Measurements from ENCODE around the gene ARID1B.
A peak's percentile ranks its signal among the peaks of the same experiment; 100 is the strongest.

The ARID1B gene

DNA sequence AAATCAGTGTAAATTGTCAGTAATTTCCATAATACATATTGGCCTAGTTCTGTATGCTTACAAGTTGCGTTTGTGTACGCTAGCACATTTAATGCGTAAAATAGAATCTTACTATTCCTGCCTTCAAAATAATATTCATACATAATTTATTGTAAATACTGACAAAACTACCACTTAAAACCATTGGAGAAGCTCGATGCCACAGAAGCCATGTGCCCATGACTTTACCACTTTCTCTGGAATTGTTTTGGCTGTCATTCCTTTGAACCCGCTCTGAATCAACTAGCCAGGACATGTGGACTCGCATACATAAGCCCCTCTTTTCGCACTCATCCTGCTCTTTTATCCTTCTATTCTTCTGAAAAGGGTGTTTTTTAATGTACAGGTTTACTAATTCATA lies 394.6 kb downstream of the ARID1B start:
- no peak for DNase-seq

DNA sequence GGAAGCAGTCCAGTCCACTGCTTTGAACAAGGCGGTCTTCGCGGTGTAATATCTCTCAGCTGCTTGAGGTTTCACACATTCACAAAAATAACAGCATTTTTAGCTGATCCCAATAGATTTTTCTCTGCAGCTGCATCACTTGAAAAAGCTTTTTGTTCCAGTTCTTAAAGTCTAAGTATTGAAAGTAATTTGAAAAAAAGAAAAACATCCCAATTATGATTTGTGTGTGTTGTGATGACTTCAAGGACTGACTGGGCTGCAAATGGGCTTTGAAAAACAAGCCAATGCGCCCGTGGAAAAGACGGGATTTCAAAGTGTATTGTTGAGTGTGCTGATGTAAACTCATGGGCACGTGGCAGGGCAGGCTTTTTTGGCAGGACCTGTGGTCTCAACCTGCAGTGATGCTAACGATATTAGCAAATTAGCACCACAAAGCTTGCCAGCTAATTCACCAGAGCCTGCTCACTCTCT lies 395.1 kb downstream of the ARID1B start:
- no peak for DNase-seq

DNA sequence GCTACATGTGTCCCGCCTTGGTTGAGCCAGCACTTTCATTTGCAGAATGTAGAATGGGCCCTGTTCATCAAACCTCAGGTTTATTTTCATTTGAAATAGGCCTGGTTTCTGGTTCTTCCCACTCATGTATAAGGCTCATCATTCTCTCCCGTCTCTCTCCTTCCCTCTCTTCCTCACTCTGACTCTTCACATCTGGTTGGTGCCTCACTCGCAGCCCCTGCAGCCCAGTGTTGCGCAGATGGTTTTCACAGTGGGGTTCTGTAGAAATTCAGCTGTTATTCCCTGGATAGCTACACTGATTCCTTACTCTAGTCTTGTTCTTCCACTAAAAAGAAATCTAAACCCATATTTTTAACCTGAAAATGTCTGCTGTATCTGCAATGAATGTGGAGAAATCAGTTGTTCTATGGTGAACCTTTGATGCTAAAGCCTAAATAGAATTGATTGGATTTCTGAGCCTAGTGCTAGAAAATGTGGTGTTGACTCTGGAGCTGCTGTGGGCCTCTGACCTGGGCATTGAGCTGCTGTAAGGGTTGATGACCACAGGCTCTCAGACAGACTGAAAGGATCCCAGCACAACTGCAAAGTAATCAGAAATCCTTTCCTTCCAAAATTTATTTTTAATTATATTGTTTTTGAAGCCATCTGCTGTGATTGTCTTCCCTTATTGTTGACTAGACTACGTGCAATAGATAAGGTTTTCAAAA lies 395.8 kb downstream of the ARID1B start:
- no peak for DNase-seq

DNA sequence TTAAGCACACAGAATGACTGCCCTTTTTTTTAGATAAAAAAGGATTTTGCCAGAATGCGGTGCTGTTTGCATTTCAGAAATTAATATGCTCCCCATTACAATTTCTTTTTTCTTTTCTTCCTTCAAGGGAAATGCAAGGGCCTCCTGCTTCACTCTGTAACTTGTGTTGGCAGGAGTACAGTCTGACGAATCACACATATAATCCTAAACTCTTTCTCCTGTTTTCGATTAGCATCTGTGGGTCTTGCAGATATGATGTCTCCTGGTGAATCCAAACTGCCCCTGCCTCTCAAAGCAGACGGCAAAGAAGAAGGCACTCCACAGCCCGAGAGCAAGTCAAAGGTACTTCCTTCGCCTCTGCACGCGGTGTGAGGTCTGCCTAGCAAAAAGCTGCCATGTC lies 396.6 kb downstream of the ARID1B start:
- DNase-seq, result no peak

DNA sequence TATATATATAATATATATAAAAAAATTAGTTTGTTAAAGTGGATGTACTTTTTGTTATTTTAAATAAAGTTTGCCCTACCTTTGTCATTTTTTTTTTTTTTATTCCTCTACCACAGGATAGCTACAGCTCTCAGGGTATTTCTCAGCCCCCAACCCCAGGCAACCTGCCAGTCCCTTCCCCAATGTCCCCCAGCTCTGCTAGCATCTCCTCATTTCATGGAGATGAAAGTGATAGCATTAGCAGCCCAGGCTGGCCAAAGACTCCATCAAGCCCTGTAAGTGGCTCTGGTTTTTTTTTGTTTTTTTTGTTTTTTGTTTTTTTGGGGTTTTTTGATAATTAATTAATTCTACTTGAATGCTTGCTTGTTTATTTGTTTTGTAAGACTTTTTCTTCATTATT lies 397.6 kb downstream of the ARID1B start:
- no peak for DNase-seq

DNA sequence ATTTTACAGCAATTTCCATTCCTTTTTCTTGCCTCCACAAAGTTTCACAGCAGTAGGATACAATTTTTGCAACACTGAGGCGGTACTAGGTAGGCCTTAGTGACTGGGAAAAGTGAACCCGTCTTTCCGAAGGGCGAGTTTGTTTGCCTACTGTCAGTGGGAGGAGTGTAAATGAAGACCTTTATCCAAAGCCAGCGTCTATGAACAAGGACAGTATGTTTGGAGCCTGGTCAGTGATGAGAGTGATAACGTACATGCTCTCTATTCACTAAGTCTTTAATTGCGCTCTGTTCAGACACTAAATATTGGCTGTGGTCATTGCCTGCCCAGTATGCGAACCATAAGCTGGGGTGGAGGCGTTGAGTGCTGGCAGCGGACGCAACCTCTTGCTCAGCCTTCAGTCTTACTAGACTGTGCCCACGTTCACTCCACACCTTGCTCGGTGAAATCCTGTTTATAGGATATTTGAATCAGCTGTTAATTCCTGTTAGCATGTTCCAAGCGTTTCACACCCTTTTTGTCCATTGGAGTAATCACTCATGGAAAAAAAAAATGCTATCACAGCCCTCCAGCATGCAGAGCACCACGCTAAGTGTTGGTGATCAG lies 400.7 kb downstream of the ARID1B start:
- no peak for DNase-seq

DNA sequence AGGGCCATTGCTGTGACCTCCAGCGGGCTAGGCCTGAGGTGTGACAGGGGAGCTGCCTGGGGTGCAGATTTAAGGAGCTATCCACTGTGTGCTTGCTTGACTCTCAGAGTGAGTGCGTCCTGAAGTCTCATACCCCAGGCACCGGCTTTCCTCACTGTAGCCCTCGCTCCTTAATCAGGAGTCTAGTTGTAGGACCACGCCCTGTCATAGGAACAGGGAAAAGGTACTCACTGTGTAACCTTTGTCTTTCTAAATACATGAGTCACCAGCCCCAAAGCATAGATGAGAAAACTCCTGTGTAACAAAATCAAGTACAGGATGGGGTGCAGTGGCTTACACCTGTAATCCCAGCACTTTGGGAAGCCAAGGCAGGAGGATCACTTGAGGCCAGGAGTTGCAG lies 404.5 kb downstream of the ARID1B start:
- no peak for DNase-seq

DNA sequence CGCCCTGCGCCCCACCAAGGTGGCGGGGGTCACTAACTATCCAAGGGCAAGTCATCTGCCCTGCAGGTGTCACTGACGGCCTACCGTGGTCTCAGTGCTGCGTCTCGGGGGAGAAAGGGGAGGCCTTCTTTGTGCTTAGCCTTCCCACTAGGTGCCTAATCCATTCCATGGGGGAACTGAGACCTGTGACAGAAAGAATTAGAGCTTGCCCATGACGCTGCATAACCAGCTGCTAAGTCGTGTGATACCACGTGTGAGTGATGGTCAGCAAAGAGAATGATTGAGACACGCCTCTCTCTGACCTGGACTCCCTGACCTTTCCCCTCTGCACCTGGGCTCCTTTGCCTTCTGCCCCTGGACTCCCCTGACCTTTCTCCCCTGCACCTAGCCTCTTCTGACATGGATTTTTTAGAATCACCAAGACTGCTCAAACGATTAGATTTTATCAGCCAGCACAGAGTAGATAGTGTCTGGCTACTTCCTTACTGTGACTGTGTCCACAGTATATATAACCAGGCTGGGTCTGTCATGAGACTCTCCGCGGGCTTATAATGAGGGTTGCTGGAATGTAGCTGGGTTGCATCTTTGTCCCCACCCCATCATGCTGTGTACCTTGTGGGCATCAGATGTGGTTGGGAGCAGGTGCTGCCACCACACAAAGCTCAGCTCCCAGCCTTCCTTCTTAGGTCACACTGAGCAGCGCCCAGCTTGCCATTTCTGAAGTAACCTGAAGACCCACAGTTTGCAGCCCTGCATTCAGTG lies 405.5 kb downstream of the ARID1B start:
- no peak for DNase-seq

DNA sequence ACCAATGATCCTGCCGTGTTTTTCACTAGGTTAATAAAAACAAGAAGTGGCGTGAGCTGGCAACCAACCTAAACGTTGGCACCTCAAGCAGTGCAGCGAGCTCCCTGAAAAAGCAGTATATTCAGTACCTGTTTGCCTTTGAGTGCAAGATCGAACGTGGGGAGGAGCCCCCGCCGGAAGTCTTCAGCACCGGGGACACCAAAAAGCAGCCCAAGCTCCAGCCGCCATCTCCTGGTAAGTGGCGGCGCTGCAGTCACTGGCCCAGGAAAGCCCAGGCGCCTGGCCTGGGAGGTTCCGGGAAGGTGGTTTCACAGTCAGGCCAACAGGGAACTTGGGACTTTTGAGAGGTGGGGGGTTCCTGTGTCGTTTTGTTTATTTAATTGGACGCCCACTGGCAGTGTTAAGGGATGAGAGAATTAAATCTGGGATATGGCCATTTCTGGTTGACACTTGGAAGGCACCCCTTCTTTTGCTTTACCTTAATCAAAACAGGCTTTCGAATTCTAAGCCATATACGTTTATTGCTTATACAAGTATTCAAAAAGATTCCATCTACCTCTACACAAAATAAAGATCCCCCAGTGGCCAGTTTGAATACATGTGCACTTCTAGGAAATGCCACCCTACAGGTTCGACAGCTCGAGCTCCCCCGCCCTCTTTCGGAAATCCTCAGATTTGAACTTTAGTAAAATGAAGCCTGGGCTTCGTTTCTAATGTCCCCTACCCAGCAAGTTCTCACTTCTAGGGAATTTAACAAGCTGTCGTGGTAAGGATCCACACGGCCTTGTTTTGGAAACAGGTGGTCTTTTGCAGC lies 407.2 kb downstream of the ARID1B start:
- DNase-seq, result peak; percentile 81

DNA sequence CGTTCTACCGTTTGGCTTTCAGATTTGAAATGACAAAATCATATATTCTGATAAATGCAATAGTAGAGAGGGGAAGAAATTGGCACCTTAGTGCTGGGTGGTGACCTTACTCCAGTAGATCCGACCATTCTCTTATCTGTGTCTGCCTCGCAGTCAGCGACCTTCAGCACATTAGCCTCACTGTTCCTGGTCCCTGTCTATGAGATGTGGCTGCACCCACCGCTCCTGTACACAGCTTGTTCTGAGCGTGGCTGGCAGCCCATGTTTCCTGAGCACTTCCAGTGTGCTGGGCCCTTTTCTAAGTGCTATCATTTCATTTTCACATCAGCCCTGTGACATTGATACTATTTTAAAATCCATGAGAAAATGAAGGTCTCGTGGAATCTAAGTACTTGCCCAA lies 408.0 kb downstream of the ARID1B start:
- DNase-seq, result no peak

DNA sequence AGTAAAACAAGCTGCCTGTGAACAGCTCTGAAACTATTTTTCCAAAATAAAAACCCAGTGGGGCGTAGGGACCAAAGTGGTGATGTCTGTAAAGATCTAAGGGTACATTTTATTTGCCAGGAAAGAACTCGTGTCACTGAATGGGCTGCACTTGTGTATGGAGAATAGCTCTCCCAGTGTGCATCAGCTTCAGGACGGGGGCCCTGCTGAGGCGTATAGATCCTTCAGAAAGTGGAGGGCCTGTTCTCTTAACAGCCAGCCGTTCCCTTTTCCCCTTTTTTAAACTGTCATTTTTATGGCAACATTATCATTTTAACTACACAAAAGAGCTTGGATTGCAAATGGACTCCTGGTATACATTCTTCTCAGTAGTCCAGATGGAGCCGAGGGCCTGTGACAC lies 408.8 kb downstream of the ARID1B start:
- DNase-seq, result no peak

DNA sequence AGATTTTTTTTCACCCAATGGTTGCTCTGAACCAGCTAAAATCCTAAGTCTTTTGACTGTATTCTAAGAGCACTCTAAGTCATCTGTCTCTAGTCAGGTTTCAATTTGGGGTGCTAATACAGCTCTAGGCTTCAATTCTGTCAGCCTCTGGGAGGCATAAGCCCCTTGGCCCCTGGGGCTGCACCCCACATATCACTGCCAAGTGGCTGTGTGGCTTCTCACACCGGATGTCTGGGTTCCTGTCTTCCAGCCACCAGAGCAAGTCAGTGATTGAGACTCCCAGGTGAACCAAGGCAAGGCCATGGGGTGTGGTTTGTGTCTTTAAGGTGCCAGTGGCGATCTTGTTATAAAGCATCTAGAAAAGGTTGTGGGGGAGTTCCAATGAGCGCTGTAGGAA lies 409.6 kb downstream of the ARID1B start:
- DNase-seq, result no peak

DNA sequence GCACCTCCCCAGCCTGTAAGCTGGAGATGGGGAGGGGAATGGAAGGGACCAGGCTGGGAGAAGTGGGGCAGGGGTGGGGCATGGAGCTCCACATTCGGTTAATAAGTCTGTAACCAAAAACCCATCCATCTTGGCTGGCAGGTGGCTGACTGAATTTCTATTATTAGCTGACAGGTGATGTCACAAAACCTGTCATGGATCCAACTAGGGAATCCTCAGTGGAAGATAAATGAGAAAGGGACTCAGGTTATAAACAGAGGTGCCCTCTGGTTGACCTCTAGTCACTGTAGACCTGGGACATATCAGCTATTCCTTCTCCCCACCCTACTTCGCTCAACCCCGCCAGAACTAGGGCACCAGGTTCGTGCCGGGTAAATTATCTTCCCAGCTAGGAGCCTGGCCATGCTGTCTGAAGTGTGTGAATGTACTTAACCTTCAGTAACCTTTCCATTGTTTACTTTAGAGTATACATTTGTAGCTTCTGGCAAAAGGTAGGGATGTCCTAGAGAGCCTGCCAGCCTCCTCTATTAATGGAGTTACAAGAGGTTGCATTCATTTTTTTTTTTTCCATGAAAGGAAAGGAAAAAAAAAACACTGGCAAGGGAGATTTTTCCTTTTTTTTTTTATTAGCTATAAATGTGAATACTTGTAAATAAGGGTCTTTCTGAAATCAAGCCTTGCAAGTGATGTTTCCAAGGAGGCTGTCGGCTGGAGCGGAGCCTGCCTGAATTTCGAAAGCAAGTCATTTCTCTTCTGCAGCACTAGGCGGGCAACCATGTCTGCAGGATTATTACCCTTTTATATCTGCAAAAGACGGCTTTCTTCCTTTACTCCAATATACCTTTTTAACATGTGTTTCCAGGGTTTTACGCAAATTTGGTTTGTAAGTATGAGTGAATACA lies 410.3 kb downstream of the ARID1B start:
- no peak for DNase-seq

DNA sequence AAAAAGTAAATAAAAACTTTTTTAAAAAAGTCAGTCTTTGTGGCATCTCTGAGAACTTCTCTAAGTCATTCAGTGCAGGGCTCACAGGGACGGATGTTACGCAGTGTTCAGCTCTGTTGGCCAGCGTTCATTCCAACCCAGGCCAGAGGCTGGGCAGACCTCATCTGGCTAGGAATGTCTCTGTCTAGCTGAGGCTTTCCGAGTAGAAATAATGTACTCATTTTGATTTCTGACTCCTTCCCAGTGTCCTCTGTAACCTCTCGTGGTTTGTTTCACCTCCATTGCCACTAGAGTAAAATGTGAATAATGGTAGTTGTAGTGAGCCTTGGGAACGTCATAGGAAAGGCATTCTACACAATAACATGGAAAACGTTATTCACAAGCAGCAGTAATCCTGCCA lies 411.0 kb downstream of the ARID1B start:
- no peak for DNase-seq

DNA sequence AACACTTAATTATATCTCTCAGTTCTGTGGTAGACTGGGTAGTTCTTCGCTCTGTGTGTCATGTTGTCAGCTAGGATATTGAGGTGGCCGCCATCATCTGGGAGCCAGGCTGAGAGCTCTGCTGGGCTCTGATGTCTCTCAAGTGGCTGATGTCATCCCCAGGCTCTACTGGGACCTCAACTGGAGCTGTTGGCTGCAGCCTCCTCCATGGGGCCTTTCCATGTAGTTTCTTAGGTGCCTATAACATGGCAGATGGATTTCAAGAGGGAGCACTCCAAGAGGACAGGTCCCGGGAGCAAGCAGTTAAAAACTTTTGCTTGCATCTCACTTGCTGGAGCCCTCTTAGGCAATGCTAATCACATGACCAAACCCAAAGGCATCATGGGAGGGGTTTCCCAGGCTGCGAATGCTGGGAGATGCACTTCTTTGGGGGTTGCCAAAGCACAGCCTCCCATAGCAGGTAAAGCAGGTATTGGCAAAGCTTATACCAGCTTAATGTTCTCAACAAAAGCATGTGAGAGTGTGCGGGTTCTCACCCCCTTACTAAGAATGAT lies 416.3 kb downstream of the ARID1B start:
- DNase-seq, result no peak

DNA sequence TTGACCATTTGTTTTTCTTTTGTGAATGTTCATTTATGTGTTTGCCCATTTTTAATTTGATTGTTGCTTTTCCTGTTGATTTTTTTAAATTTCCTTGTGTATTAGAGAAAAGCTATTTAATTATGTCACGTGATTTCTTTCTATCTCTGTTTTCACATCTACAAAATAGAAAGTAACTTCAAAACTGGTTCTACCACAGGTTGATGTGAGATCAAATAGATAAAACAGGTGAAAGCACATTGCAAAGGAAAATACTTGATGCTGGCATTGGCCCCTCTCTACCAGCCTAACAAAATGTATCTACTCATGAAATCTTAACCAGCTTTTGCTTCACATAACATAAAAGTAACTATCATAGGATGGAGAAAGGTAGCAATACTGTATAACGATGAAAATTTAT lies 416.9 kb downstream of the ARID1B start:
- no peak for DNase-seq

DNA sequence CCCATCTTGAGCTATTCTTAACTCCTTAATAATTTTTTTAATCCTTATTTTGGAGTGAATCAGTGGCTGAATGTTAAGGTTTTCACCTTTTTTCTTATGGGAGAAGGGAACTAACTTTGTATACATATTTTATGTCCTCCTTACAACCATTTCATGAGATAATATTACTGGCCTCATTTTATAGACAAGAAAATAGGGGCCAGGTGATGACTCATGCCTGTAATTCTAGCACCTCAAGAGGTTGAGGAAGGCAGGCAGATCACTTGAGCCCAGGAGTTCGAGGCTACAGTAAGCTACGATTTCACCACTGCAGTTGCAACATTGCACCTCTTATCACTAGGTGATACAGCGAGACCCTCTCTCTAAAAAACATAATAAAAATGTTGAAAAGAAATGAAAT lies 417.5 kb downstream of the ARID1B start:
- DNase-seq, result no peak

DNA sequence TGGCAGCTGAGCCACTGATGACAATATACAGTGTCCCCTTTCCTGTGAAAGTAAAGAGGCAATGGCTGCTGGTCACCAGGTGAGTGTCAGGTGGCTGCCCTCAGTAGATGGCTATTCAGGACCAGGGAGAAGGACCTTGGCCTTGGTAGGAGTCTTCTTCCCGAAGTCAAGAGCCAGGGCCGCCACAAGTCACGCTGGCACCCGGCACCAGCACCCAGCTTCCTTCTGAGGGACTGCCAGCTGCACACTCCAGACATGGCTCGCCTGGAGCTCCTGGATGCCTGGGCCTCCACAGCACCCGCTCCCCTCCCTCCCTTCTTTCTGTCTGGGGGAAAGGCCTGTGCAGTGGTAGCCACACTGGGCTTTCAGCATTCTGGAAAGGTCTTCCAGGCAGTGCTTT lies 419.2 kb downstream of the ARID1B start:
- DNase-seq, result no peak

DNA sequence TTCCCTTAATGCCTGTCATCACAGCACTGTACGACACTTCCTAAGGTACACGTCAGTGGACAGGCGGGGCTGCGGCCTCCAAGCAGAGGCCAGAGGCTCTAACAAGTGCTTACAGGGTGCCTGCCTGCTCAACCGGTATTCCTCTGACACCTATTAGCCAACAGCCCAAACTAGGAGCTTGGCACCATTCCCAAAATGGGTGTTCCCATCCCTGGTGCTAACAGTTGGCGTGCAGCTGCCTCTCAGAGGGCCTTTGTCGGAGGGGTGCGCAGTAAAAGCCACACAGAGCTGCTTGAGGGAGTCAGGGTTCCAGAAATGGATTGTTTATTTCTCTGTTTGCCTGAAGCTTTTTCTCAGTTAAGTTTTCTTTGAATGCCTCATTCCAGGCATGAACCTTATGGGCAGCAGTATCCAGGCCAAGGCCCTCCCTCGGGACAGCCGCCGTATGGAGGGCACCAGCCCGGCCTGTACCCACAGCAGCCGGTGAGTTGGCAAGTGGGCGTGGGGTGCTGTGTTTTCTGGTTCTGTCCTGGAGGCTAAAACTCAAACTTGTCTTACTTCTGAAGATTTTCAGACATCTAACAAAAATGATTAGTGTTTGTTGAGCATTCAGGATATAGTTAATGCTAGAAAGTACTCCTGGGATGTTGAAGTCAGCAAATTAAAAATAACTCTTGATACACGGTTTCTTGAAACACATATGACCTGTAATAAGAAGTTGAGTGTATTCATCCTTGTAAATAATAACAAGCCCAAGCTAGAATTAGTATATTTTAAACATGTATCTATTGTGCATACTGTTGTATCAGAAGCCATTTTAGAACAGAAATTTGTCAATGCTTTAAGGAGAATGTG lies 421.5 kb downstream of the ARID1B start:
- no peak for DNase-seq

DNA sequence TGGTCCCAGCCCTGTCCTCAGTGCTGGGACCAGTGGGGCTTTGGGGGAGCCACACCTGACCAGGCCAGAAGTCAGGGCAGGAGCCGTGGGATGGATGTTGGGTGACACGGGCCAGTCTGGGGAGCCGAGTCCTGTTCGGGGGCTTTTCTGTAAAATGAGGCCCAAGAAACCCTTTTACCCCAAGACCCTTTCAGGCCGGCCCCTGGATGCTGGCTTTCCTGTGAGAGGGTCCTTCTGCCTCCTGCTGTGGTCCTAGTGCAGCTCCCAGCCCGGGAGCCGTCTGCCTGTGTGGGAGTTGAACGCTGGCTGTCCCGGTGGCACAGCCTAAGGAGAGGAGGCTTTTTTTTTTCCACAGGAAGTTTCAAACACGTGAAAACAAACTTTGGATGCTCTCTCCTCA lies 422.9 kb downstream of the ARID1B start:
- no peak for DNase-seq

DNA sequence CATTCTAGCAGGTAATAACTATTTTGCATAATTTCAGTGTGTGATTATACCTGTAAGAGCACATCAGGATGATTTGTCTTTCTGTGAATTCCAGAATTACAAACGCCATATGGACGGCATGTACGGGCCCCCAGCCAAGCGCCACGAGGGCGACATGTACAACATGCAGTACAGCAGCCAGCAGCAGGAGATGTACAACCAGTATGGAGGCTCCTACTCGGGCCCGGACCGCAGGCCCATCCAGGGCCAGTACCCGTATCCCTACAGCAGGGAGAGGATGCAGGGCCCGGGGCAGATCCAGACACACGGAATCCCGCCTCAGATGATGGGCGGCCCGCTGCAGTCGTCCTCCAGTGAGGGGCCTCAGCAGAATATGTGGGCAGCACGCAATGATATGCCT lies 423.4 kb downstream of the ARID1B start:
- DNase-seq, result no peak

All from retina (tissue), 1 donor.